ENCODE results near the gene GMPR.

DNA sequence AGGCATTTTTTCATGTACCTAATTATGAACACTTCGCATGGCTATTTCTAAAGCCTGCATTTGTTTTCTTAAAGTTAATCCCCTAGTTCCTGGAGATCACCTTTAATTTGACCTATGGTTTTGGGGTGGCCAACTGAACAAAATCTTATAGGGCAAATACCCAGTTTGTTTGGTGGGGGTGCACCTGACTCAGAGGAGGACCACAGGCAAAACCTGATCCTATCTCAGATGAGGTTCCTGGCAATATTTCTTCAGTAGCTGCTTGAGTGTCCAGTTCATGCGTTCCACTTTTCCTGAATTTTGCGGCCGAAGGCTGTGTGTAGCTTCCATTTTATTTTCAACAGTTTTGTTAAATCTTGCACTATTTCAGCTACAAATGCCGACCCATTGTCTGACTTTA, 10.3 kb upstream of the GMPR start:
- TF ChIP-seq, protein P1, sequence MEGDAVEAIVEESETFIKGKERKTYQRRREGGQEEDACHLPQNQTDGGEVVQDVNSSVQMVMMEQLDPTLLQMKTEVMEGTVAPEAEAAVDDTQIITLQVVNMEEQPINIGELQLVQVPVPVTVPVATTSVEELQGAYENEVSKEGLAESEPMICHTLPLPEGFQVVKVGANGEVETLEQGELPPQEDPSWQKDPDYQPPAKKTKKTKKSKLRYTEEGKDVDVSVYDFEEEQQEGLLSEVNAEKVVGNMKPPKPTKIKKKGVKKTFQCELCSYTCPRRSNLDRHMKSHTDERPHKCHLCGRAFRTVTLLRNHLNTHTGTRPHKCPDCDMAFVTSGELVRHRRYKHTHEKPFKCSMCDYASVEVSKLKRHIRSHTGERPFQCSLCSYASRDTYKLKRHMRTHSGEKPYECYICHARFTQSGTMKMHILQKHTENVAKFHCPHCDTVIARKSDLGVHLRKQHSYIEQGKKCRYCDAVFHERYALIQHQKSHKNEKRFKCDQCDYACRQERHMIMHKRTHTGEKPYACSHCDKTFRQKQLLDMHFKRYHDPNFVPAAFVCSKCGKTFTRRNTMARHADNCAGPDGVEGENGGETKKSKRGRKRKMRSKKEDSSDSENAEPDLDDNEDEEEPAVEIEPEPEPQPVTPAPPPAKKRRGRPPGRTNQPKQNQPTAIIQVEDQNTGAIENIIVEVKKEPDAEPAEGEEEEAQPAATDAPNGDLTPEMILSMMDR (IDR thresholded peaks at IDR 0.05; ENCODE audit: insufficient read depth, low read length, poor library complexity, severe bottlenecking): no peak
- no peak for TF ChIP-seq EZH2phosphoT487 (conservative IDR thresholded peaks at IDR 0.05; ENCODE audit: low read length)

Measured in SU-DHL-6 (cell line).